Thyroid gland (tissue), 4 donors: ENCODE data around the gene WFDC10A.
A peak's percentile ranks its signal among the peaks of the same experiment; 100 is the strongest.

Experiments
- POLR2A ChIP-seq, 2 donors: fragments of 450-650 bp; IDR thresholded peaks; one replicate each; pipeline ENCODE4 v1.6.1; 2017; ENCODE audit warnings: antibody characterized with exemption in 2 of 2, mild to moderate bottlenecking in 2 of 2, moderate library complexity in 1 of 2
- TF ChIP-seq, protein P1 (sequence below), 6 experiments: fragments of 200-600 bp in 3 of 6; fragments of 450-650 bp in 3 of 6; sonication (generic) in 3 of 6; IDR thresholded peaks; one replicate each; pipeline ENCODE4 v1.5.1; 2016 to 2019; ENCODE audit warnings: antibody characterized with exemption in 6 of 6, mild to moderate bottlenecking in 2 of 6, inconsistent platforms in 1 of 6, moderate library complexity in 1 of 6

GRCh38 chr20:45592574-45593189 is 36.9 kb upstream of the WFDC10A start:
- no peak for TF ChIP-seq POLR2A (IDR thresholded peaks at IDR 0.05)
- TF ChIP-seq, protein P1, sequence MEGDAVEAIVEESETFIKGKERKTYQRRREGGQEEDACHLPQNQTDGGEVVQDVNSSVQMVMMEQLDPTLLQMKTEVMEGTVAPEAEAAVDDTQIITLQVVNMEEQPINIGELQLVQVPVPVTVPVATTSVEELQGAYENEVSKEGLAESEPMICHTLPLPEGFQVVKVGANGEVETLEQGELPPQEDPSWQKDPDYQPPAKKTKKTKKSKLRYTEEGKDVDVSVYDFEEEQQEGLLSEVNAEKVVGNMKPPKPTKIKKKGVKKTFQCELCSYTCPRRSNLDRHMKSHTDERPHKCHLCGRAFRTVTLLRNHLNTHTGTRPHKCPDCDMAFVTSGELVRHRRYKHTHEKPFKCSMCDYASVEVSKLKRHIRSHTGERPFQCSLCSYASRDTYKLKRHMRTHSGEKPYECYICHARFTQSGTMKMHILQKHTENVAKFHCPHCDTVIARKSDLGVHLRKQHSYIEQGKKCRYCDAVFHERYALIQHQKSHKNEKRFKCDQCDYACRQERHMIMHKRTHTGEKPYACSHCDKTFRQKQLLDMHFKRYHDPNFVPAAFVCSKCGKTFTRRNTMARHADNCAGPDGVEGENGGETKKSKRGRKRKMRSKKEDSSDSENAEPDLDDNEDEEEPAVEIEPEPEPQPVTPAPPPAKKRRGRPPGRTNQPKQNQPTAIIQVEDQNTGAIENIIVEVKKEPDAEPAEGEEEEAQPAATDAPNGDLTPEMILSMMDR (IDR thresholded peaks at IDR 0.05) = peak in 5 of 6 experiments; percentile 22 to 75 (median 52)
